Endothelial cell (in vitro differentiated cells): ENCODE data around the gene HES7. TPM values are rescaled to one million over a fixed set of nuclear protein-coding genes. Genes with fewer than 3 reads are reported as not detected.

Experiments
- DNase-seq: peaks from one replicate; pipeline ENCODE4 v3.0.0; 2021; ENCODE audit warnings: low spot score
- H3K27ac Mint-ChIP-seq: one replicate; pipeline ENCODE4 v1.8.0; 2021; ENCODE audit warnings: mixed read lengths, inconsistent platforms; ENCODE audit not compliant: unreplicated experiment
- H3K27me3 Mint-ChIP-seq: one replicate; pipeline ENCODE4 v1.8.0; 2021; ENCODE audit warnings: mild to moderate bottlenecking, moderate library complexity, mixed read lengths, inconsistent platforms; ENCODE audit not compliant: unreplicated experiment
- H3K36me3 Mint-ChIP-seq: one replicate; pipeline ENCODE4 v1.8.0; 2021; ENCODE audit warnings: mild to moderate bottlenecking, low read depth, mixed read lengths, inconsistent platforms; ENCODE audit not compliant: unreplicated experiment
- H3K4me1 Mint-ChIP-seq: one replicate; pipeline ENCODE4 v1.8.0; 2021; ENCODE audit warnings: mild to moderate bottlenecking, mixed read lengths, inconsistent platforms; ENCODE audit not compliant: unreplicated experiment
- H3K4me3 Mint-ChIP-seq: one replicate; pipeline ENCODE4 v1.8.0; 2021; ENCODE audit warnings: mild to moderate bottlenecking, mixed read lengths, inconsistent platforms; ENCODE audit not compliant: unreplicated experiment
- H3K9me3 Mint-ChIP-seq: one replicate; pipeline ENCODE4 v1.8.0; 2021; ENCODE audit warnings: mixed read lengths, inconsistent platforms; ENCODE audit not compliant: unreplicated experiment
- total RNA-seq: library from RNA; stranded (reverse); fragmentation: NEBNext Ultra II Directional; extraction: Animal tissue kit (Norgen Biotek cat#: 25700); gene quantifications from one replicate; pipeline ENCODE4 v1.2.1, GENCODE V29; 2021; ENCODE audit not compliant: unreplicated experiment
- TF ChIP-seq, protein P1 (sequence below): fragments of 200-600 bp; sonication (generic); IDR thresholded peaks from one replicate; pipeline ENCODE4 v1.5.0; 2021; ENCODE audit warnings: antibody characterized with exemption; ENCODE audit not compliant: unreplicated experiment

Gene HES7
- total RNA-seq, 1 donor from 2014 or later: 3.3 TPM

DNA sequence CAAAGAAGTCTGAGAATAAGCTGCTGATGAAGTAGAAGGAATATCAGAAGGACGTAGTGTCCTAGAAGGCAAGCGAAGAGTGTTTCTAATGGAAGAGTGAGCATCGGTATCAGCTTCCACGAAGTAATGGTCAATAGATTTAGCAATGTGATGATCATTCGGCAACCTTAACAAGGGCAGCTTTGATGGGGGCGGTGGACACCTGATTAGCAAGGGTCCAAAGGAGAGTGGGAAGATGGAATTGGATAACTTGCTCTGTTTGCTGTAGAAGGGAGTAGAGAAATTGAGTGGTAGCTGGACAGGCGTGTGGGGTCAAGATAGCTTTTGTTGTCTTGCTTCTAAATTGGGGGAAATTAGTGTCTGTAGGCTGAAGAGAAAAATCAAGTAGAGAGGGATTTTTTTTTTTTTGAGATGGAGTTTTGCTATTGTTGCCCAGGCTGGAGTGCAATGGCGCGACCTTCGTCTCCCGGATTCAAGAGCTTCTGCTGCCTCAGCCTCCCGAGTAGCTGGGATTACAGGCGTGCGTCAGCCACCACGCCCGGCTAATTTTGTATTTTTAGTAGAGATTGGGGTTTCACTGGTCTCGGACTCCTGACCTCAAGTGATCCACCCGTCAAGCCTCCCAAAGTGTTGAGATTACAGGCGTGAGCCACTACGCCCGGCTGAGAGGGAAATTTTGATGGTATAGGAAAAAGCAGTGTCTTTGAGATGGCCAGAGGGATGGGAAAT is 13.9 kb upstream of the HES7 start:
- Mint-ChIP-seq H3K27ac (no peak overlapping the region), H3K27me3 (peaks cover 7% of the 10 kb centered on the region), H3K9me3 (no peaks in the 10 kb centered on the region), H3K36me3 (peaks cover 11% of the 10 kb centered on the region), H3K4me3 (no peak overlapping the region), H3K4me1 (no peaks in the 10 kb centered on the region)
- TF ChIP-seq, protein P1, sequence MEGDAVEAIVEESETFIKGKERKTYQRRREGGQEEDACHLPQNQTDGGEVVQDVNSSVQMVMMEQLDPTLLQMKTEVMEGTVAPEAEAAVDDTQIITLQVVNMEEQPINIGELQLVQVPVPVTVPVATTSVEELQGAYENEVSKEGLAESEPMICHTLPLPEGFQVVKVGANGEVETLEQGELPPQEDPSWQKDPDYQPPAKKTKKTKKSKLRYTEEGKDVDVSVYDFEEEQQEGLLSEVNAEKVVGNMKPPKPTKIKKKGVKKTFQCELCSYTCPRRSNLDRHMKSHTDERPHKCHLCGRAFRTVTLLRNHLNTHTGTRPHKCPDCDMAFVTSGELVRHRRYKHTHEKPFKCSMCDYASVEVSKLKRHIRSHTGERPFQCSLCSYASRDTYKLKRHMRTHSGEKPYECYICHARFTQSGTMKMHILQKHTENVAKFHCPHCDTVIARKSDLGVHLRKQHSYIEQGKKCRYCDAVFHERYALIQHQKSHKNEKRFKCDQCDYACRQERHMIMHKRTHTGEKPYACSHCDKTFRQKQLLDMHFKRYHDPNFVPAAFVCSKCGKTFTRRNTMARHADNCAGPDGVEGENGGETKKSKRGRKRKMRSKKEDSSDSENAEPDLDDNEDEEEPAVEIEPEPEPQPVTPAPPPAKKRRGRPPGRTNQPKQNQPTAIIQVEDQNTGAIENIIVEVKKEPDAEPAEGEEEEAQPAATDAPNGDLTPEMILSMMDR: no peak
- no peak for DNase-seq

DNA sequence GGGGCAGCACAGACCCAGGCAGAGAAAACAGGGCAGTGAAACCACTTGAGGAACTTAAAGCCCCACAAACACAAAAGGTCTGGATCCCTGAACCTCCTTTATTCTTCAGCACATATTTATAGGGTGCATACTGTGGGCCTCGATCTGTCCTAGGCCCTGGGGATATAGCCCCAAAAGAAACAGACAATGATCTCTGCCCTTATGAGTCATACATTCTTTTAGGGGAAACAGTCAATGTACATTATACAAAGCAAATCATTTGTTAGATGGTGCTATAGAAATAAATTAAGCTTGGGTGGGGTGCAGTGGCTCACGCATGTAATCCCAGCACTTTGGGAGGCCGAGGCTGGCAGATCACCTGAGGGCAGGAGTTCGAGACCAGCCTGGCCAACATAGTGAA is 10.0 kb upstream of the HES7 start:
- TF ChIP-seq, protein P1: no peak
- no peaks in the 10 kb centered on the region for H3K4me1 Mint-ChIP-seq
- no peaks in the 10 kb centered on the region for H3K36me3 Mint-ChIP-seq
- no peak overlapping the region for H3K27ac Mint-ChIP-seq
- no peaks in the 10 kb centered on the region for H3K9me3 Mint-ChIP-seq
- H3K4me3 Mint-ChIP-seq: no peak overlapping the region
- H3K27me3 Mint-ChIP-seq: peaks cover 4% of the 10 kb centered on the region
- no peak for DNase-seq

- H3K4me3 Mint-ChIP-seq: no peak overlapping the region
Observed at GRCh38 chr17:8133399-8133798, 9.5 kb upstream of the HES7 start.

DNA sequence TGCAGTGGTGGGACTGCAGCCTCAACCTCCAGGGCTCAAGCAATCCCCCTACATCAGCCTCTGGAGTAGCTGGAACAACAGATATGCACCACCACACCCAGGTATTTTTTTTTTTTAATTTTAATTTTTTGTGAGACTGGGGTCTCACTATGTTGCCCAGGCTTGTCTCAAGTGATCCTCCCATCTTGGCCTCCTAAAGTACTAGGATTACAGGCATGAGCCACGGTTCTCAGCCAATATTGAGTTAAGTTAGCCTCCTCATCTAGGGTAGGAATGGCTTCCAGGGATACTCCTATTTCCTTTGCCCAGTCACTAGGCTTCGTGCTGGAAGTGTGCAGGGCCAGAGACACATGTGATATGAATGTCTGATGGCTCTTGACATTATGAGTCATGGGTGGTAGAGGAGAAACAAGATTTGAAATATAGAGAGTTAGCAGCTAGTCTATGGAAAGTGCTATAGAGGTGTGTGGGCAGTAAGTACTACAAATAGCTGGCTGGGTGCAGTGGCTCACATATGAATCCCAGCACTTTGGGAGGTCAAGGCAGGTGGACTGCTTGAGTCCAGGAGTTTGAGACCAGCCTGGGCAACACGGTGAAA is 8.0 kb upstream of the HES7 start:
- no peaks in the 10 kb centered on the region for H3K9me3 Mint-ChIP-seq
- TF ChIP-seq, protein P1: no peak
- peaks cover 7% of the 10 kb centered on the region for H3K27me3 Mint-ChIP-seq
- H3K4me1 Mint-ChIP-seq: peaks cover 4% of the 10 kb centered on the region
- DNase-seq: no peak
- H3K36me3 Mint-ChIP-seq: peaks cover 3% of the 10 kb centered on the region
- no peak overlapping the region for H3K27ac Mint-ChIP-seq
- H3K4me3 Mint-ChIP-seq: no peak overlapping the region

More at GRCh38 chr17:8133399-8133798, 9.5 kb upstream of the HES7 start:
- DNase-seq: no peak
- Mint-ChIP-seq H3K4me1 (no peaks in the 10 kb centered on the region), H3K27ac (no peak overlapping the region), H3K9me3 (no peaks in the 10 kb centered on the region), H3K27me3 (peaks cover 4% of the 10 kb centered on the region), H3K36me3 (no peaks in the 10 kb centered on the region)
- TF ChIP-seq, protein P1: no peak

GRCh38 chr17:8128125-8128784 is 4.3 kb upstream of the HES7 start:
- TF ChIP-seq, protein P1: no peak
- Mint-ChIP-seq H3K36me3 (peaks cover 13% of the 10 kb centered on the region), H3K9me3 (no peaks in the 10 kb centered on the region), H3K27me3 (peaks cover 34% of the 10 kb centered on the region), H3K4me3 (no peak overlapping the region), H3K27ac (no peak overlapping the region), H3K4me1 (peaks cover 34% of the 10 kb centered on the region)
- no peak for DNase-seq
